ENCODE results near the gene LMO4. TPM values are rescaled to one million over a fixed set of nuclear protein-coding genes. Genes with fewer than 3 reads are reported as not detected.

LMO4 gene
- total and polyA plus RNA-seq, 12 donors = 10.3 to 26.9 (median 21.3) TPM

DNA sequence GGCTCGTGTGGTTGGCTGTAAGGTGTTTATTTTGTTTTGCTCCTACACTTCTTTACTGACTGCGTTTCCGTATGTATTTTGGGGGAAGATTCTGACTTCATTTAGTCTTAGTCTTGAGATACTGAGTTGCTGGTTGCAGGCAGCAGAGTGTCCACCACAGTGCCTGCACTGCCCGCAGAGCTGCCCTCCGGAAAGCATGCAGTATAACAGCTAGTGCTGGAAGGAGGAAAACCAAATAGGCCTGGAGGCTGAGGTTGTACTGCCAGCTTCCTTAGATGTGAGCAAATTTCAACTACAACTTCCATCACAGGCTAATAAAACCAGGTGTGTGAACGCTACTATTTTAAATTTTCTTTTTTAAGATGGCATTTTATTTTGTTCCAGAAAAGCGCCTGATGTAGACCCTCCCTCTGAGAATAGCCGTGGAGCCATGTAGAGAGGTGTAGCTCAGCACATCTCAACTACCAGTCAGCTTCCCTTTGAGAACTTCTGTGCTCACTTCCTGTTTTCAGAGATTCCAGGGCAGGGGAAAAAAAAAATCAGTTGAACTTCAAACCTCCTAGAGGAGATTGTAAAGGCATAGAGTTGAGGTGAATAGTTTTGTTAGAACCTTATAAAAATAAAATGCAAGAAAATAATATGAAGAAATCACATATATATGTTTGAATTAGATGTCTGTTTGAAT, 17.6 kb downstream of the LMO4 start:
- WGBS, 4 donors = 76 to 85% (median 82%) methylated on average over 8 of the region's 8 CpGs
- Histone ChIP-seq H3K9me3 (replicated peaks in 1 of 3) (no peaks in the 10 kb centered on the region), H3K4me1 (replicated peaks in 1 of 2) (no peaks in the 10 kb centered on the region), H3K27ac (no peak overlapping the region), H3K36me3 (replicated peaks in 1 of 2) (peaks cover 0 to 13% of the 10 kb centered on the region in 2 donors), H3K27me3 (no peaks in the 10 kb centered on the region), H3K4me3 (no peak overlapping the region)
- TF ChIP-seq, protein P1, sequence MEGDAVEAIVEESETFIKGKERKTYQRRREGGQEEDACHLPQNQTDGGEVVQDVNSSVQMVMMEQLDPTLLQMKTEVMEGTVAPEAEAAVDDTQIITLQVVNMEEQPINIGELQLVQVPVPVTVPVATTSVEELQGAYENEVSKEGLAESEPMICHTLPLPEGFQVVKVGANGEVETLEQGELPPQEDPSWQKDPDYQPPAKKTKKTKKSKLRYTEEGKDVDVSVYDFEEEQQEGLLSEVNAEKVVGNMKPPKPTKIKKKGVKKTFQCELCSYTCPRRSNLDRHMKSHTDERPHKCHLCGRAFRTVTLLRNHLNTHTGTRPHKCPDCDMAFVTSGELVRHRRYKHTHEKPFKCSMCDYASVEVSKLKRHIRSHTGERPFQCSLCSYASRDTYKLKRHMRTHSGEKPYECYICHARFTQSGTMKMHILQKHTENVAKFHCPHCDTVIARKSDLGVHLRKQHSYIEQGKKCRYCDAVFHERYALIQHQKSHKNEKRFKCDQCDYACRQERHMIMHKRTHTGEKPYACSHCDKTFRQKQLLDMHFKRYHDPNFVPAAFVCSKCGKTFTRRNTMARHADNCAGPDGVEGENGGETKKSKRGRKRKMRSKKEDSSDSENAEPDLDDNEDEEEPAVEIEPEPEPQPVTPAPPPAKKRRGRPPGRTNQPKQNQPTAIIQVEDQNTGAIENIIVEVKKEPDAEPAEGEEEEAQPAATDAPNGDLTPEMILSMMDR (IDR thresholded peaks at IDR 0.05) = no peak
- no peak for TF ChIP-seq POLR2A (IDR thresholded peaks at IDR 0.05)
- intact Hi-C loops (cut with DNase I) = no loop called here
- DNase-seq = no peak

DNA sequence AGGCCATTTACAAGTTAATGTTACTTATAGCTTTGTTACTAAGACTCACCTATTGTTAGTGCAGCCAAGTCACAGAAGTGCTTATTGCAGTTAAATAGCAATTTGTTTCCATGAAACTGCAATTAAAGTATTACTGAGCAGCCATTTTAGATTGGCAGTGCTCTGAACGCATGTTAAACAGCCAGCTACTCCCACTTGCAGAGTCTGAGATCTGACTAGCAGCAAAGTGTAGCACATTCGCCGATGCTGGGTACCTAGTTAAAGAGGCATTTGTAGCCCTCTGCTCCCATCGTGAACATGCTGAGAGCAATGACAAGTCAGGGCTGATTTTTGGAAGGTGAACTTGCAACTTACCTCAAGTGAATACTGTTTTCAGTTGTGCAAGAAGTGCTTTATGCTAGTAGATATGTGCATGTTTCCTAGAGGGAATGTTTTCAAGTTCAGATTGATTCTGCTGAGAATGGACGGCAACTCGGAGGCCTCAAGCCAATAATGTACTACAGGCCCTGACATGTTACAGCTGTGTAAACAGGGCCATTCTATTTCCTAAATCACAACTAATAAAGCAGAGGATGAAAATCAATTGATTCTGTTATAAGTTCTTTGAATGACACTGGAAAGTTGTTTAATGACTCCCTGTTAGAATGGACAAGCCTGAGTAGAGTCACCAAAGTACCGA, 19.8 kb downstream of the LMO4 start:
- no peak overlapping the region for H3K4me3 ChIP-seq
- no peaks in the 10 kb centered on the region for H3K9me3 ChIP-seq (replicated peaks in 1 of 3)
- no peak overlapping the region for H3K27ac ChIP-seq
- no peaks in the 10 kb centered on the region for H3K4me1 ChIP-seq (replicated peaks in 1 of 2)
- intact Hi-C loops (cut with DNase I) = no loop called here
- peaks cover 0 to 6% of the 10 kb centered on the region in 2 donors for H3K36me3 ChIP-seq (replicated peaks in 1 of 2)
- H3K27me3 ChIP-seq = no peaks in the 10 kb centered on the region
- WGBS, 4 donors = 85 to 88% (median 87%) methylated on average over 7 of the region's 7 CpGs
- TF ChIP-seq POLR2A (IDR thresholded peaks at IDR 0.05) = no peak
- TF ChIP-seq, protein P1 (IDR thresholded peaks at IDR 0.05) = no peak
- DNase-seq = no peak

DNA sequence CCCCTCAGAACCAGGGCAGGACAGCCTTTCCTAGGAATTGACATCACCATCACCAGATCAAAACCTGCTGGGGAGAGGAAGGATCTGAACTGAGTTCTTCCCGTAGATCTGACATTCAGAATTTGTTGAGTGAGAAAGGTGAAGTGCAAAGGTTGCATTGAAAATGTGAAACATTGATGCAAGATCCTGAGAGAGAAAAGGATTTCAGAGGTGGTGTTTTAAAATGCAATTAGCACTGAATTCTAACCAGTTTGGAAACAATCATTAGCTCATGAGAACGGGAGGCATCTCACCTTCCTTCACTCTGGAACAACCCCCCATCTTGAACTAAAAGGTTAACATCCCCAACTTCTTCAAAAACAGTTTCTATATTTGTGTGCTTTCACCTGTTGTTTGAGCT, 20.4 kb downstream of the LMO4 start:
- no peak for DNase-seq
- no peak overlapping the region for H3K27ac ChIP-seq
- H3K4me3 ChIP-seq = no peak overlapping the region
- H3K4me1 ChIP-seq (replicated peaks in 1 of 2) = no peaks in the 10 kb centered on the region
- WGBS, 4 donors = 89 to 93% (median 91%) methylated on average over 2 of the region's 2 CpGs
- no peaks in the 10 kb centered on the region for H3K27me3 ChIP-seq
- intact Hi-C loops (cut with DNase I) = no loop called here
- H3K9me3 ChIP-seq (replicated peaks in 1 of 3) = no peaks in the 10 kb centered on the region
- H3K36me3 ChIP-seq (replicated peaks in 1 of 2) = peaks cover 0 to 6% of the 10 kb centered on the region in 2 donors
- TF ChIP-seq POLR2A (IDR thresholded peaks at IDR 0.05) = no peak
- TF ChIP-seq, protein P1 (IDR thresholded peaks at IDR 0.05) = no peak

DNA sequence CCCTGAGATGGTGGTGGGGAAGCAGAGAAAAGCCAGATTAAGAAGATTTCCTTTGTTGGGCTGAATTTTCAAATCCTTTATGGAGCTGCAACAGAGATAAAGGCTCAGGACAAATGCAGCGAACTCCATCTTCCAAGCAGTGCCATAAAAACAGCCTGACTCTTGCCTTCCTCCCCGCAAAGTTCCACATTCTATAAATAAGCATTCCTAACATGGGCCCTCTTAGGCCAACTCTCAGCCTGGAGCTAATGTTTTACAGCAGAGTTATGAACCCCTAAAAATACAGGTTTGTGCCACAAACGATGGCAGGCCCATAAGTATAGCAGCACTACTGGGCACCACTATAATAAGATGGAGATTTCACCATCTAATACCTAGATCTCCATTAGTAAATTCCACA, 27.2 kb downstream of the LMO4 start:
- H3K4me1 ChIP-seq (replicated peaks in 1 of 2) = no peaks in the 10 kb centered on the region
- WGBS, 4 donors = 94 to 98% (median 96%) methylated on average over 3 of the region's 3 CpGs
- no peak for DNase-seq
- TF ChIP-seq POLR2A (IDR thresholded peaks at IDR 0.05) = no peak
- TF ChIP-seq, protein P1 (IDR thresholded peaks at IDR 0.05) = no peak
- no peaks in the 10 kb centered on the region for H3K36me3 ChIP-seq (replicated peaks in 1 of 2)
- no peaks in the 10 kb centered on the region for H3K9me3 ChIP-seq (replicated peaks in 1 of 3)
- no peak overlapping the region for H3K27ac ChIP-seq
- no peaks in the 10 kb centered on the region for H3K27me3 ChIP-seq
- H3K4me3 ChIP-seq = no peak overlapping the region
- intact Hi-C loops (cut with DNase I) = no loop called here

Data from adrenal gland (tissue), 12 donors.